HepG2 (cell line): ENCODE results near the gene ABCG4. TPM values are rescaled to one million over a fixed set of nuclear protein-coding genes. Genes with fewer than 3 reads are reported as not detected.

Source experiments
- EP300 ChIP-seq, 3 experiments: sonication (generic) in 1 of 3; formaldehyde crosslinking in 1 of 3; IDR thresholded peaks; 2 replicates each; pipeline versions ENCODE4 v1.5.1 to v1.6.1; 2011 to 2020; ENCODE audit warnings: low read depth in 2 of 3, low read length in 2 of 3, borderline replicate concordance in 1 of 3, improper control_type of control experiment in 1 of 3, mild to moderate bottlenecking in 1 of 3, missing genetic modification reagents in 1 of 3, moderate library complexity in 1 of 3
- FOXC1 ChIP-seq: sonication (generic); formaldehyde crosslinking; IDR thresholded peaks from 2 replicates; pipeline ENCODE4 v1.8.0; 2022; ENCODE audit warnings: mild to moderate bottlenecking, missing genetic modification reagents, borderline replicate concordance
- JUN ChIP-seq: sonication (generic); formaldehyde crosslinking; IDR thresholded peaks from 2 replicates; pipeline ENCODE4 v1.4.0; 2020; ENCODE audit warnings: mild to moderate bottlenecking, missing genetic modification reagents
- KDM5B ChIP-seq: sonication (generic); formaldehyde crosslinking; IDR thresholded peaks from 2 replicates; pipeline ENCODE4 v1.4.0; 2020; ENCODE audit warnings: missing genetic modification reagents, mild to moderate bottlenecking, borderline replicate concordance
- MAZ ChIP-seq, 2 experiments: sonication (generic) in 1 of 2; formaldehyde crosslinking in 1 of 2; IDR thresholded peaks; 2 replicates each; pipeline versions ENCODE4 v1.5.0 to v1.6.1; 2012 to 2020; ENCODE audit warnings: low read depth in 2 of 2, mild to moderate bottlenecking in 2 of 2, borderline replicate concordance in 1 of 2, improper control_type of control experiment in 1 of 2, low read length in 1 of 2, missing genetic modification reagents in 1 of 2, moderate library complexity in 1 of 2
- NFYC ChIP-seq: IDR thresholded peaks from 2 replicates; pipeline ENCODE4 v1.6.1; 2016; ENCODE audit warnings: missing genetic modification reagents, missing compliant biosample characterization
- REXO4 ChIP-seq: sonication (generic); formaldehyde crosslinking; IDR thresholded peaks from 2 replicates; pipeline ENCODE4 v1.8.0; 2022; ENCODE audit warnings: missing genetic modification reagents, mild to moderate bottlenecking, borderline replicate concordance
- SNAI1 ChIP-seq: sonication (generic); formaldehyde crosslinking; IDR thresholded peaks from 2 replicates; pipeline ENCODE4 v1.5.0; 2020; ENCODE audit warnings: mild to moderate bottlenecking, missing genetic modification reagents, borderline replicate concordance
- SOX13 ChIP-seq, 3 experiments: fragments of 450-650 bp in 1 of 3; sonication (generic) in 1 of 3; formaldehyde crosslinking in 1 of 3; IDR thresholded peaks in 2 of 3; conservative IDR thresholded peaks in 1 of 3; 2 replicates each; pipeline versions ENCODE4 v1.5.0 to v1.6.1; 2016 to 2020; ENCODE audit warnings: antibody characterized with exemption in 1 of 3, mild to moderate bottlenecking in 1 of 3, missing compliant biosample characterization in 1 of 3, missing genetic modification reagents in 1 of 3, moderate library complexity in 1 of 3
- SSRP1 ChIP-seq: IDR thresholded peaks from 2 replicates; pipeline ENCODE4 v1.6.1; 2016; ENCODE audit warnings: control low read depth
- STAT5B ChIP-seq: sonication (generic); formaldehyde crosslinking; IDR thresholded peaks from 2 replicates; pipeline ENCODE4 v1.4.0; 2020; ENCODE audit warnings: missing genetic modification reagents
- TBX2 ChIP-seq: sonication (generic); formaldehyde crosslinking; IDR thresholded peaks from 2 replicates; pipeline ENCODE4 v1.5.0; 2020; ENCODE audit warnings: missing genetic modification reagents, mild to moderate bottlenecking, borderline replicate concordance
- TCF7L2 ChIP-seq: IDR thresholded peaks from 2 replicates; pipeline ENCODE4 v1.6.1; 2011; ENCODE audit warnings: mild to moderate bottlenecking, low read depth, low read length, moderate library complexity
- TFAP4 ChIP-seq: sonication (generic); IDR thresholded peaks from 2 replicates; pipeline ENCODE4 v1.6.1; 2016; ENCODE audit warnings: low read depth, borderline replicate concordance
- XRCC5 ChIP-seq: fragments of 200-400 bp; formaldehyde crosslinking; optimal IDR thresholded peaks from 2 replicates; pipeline ENCODE3; 2017; ENCODE audit warnings: mild to moderate bottlenecking, low read length
- ZBTB34 ChIP-seq: sonication (generic); formaldehyde crosslinking; IDR thresholded peaks from 2 replicates; pipeline ENCODE4 v1.8.0; 2022; ENCODE audit warnings: mild to moderate bottlenecking, missing genetic modification reagents
- ZBTB43 ChIP-seq: sonication (generic); formaldehyde crosslinking; conservative IDR thresholded peaks from 2 replicates; pipeline ENCODE4 v1.4.0; 2020; ENCODE audit warnings: missing genetic modification reagents
- ZNF501 ChIP-seq: sonication (generic); formaldehyde crosslinking; IDR thresholded peaks from 2 replicates; pipeline ENCODE4 v1.5.1; 2020; ENCODE audit warnings: mild to moderate bottlenecking, moderate library complexity, missing genetic modification reagents
- ZNF703 ChIP-seq: sonication (generic); formaldehyde crosslinking; IDR thresholded peaks from 2 replicates; pipeline ENCODE4 v1.5.1; 2020; ENCODE audit warnings: missing genetic modification reagents, mild to moderate bottlenecking, moderate library complexity, borderline replicate concordance
- ZNF816 ChIP-seq: sonication (generic); formaldehyde crosslinking; IDR thresholded peaks from 2 replicates; pipeline ENCODE4 v1.8.0; 2022; ENCODE audit warnings: missing genetic modification reagents, mild to moderate bottlenecking, borderline replicate concordance
- polyA plus RNA-seq, 8 experiments: library from polyadenylated mRNA; depleted of rRNA in 3 of 8; stranded (reverse) in 7 of 8; unstranded in 1 of 8; fragments of >200 nt; fragmentation: Illumina TruSeq in 4 of 8; extraction: Trizol in 4 of 8; gene quantifications; 2 replicates each; pipeline versions ENCODE4 v1.2.1 to v1.2.3, GENCODE V29; 2011 to 2016; ENCODE audit warnings: low read depth in 4 of 8, missing spikeins in 1 of 8, mixed read lengths in 1 of 8; ENCODE audit not compliant: insufficient read depth in 1 of 8
- total RNA-seq, 5 experiments: library from RNA; depleted of rRNA; stranded (reverse); fragments of >200 nt; fragmentation: Illumina TruSeq; extraction: Trizol; gene quantifications; 2 replicates each; pipeline ENCODE4 v1.2.3, GENCODE V29; 2016; ENCODE audit warnings: low read depth in 1 of 5

The ABCG4 gene
- total and polyA plus RNA-seq, 2 of the 13 experiments (the other 11 are each of a cell fraction or from before 2014, with no cell fraction given): not detected

GRCh38 chr11:119168471-119169281 is 19.8 kb downstream of the ABCG4 start, which contains the start of gene NLRX1 (continued):
- TF ChIP-seq ZBTB34 (CRISPR knock-in tag): 0 out of 2 replicates have a peak, but pooled peaks have one; percentile 17
- TF ChIP-seq FOXC1: peak; percentile 42; the same call in 1 of the 2 replicates
- TF ChIP-seq ZNF501: no peak
- no peak for TF ChIP-seq TCF7L2
- peak; percentile 60; the same call in 1 of the 2 replicates for TF ChIP-seq TBX2
- TF ChIP-seq NFYC (CRISPR knock-in tag): no peak
- no peak; a peak in 1 of 4 replicates for TF ChIP-seq EP300 (IDR thresholded peaks at IDR 0.05; ENCODE audit: low read depth in 2 of 2, low read length in 2 of 2)
- no peak for TF ChIP-seq EP300 (CRISPR knock-in tag; IDR thresholded peaks at IDR 0.05; ENCODE audit: borderline replicate concordance)
- TF ChIP-seq SNAI1 (CRISPR knock-in tag): no peak; the same call in 1 of the 2 replicates
- 0 out of 2 replicates have a peak, but pooled peaks have one; percentile 11 for TF ChIP-seq TFAP4
- TF ChIP-seq REXO4 (CRISPR knock-in tag): no peak
- no peak; the same call in 1 of the 2 replicates for TF ChIP-seq ZNF703 (CRISPR knock-in tag)
- TF ChIP-seq SOX13 (IDR thresholded peaks at IDR 0.05): no peak
- peak in 1 of 2 experiments; percentile 3; a peak in 1 of 4 replicates for TF ChIP-seq SOX13 (CRISPR knock-in tag; conservative IDR thresholded peaks at IDR 0.05 in 1 of 2, IDR thresholded peaks at IDR 0.05 in 1 of 2)
- no peak for TF ChIP-seq SSRP1 (CRISPR knock-in tag)
- peak; percentile 81; the same call in 1 of the 2 replicates for TF ChIP-seq KDM5B (CRISPR knock-in tag)
- TF ChIP-seq STAT5B (CRISPR knock-in tag): no peak
- TF ChIP-seq XRCC5: peak; percentile 59
- TF ChIP-seq ZBTB43 (CRISPR knock-in tag): 0 out of 2 replicates have a peak, but pooled peaks have one; percentile 27
- TF ChIP-seq ZNF816 (CRISPR knock-in tag): no peak
- peak; percentile 30; the same call in 1 of the 2 replicates for TF ChIP-seq MAZ (IDR thresholded peaks at IDR 0.05; ENCODE audit: borderline replicate concordance, low read depth, low read length)
- TF ChIP-seq MAZ (CRISPR knock-in tag; IDR thresholded peaks at IDR 0.05; ENCODE audit: low read depth): peak; percentile 77
- TF ChIP-seq JUN (CRISPR knock-in tag): no peak
